Hematopoietic multipotent progenitor cell (in vitro differentiated cells): ENCODE results near the gene PARN. TPM values are rescaled to one million over a fixed set of nuclear protein-coding genes. Genes with fewer than 3 reads are reported as not detected.

Source experiments
- DNase-seq, 3 donors: peaks; one replicate each; pipeline ENCODE4 v3.0.0-alpha.2; 2011 to 2015; ENCODE audit warnings: low read depth in 2 of 3, low spot score in 2 of 3
- total RNA-seq: library from RNA; depleted of rRNA; stranded (reverse); fragments of >200 nt; gene quantifications from one replicate; pipeline ENCODE4 v1.2.3, GENCODE V29; 2012

The PARN gene
- total RNA-seq, 1 donor = 17.8 TPM

DNA sequence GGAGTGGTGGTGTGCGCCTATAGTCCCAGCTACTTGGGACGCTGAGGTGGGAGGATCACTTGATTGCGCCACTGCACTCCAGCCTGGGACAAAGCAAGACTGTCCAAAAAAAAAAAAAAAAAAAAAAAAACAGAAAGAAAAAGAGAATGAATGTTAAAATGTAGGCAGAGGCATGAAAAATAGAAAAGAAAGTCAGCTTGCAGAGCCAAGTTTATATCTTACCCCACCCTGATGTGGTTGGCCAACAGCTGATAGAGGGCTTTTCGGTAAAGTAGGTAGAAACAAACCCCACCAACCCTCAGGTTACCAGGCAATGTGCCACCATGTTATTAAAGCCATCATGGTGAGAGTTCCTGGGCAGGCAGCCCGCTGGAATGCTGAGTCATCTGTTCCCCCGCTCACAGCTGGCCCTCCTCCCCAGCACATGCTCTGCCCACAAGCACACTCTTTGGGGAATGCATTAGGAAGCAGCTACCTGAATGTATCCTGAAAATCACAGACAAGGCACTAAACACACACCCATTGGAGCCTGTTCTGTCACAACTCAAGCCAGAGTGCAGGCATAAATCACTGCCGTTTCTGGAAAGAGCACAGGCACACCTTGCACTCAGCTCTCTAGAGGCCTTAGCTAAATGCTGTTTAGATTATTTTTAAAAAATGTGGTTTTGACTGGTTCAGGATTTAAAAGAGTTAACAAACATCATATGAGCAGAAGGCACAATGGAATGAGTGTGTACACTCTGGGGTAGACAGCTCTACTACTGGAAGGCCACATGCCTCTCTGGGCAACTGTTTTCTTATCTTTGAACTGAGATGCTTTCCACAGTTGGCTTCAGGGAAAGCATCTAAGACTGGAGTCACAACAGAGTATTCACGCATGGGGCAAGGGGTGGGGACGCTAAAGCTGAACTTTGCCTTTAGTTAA lies 128.5 kb downstream of the PARN start:
- DNase-seq = peak in 2 of 3 donors; percentile 57 to 76

DNA sequence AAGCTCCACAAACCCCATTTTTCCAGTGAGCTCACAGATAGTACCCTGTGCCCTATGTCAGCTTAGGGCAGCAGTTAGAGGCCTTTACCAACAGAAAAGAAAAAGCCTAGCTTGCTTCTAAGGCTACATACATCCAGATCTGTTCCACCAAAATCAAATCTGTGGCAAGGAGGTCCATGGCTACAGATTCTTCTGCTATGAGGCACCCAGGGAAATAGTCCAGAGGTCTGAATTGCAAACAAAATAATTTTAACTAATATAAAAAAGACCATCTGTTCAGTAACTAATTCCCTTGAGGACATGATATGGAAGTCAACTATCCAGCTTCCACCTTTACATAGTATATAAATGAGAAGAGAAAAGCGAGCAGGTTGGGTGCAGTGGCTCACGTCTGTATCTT lies 129.3 kb downstream of the PARN start:
- DNase-seq = no peak

DNA sequence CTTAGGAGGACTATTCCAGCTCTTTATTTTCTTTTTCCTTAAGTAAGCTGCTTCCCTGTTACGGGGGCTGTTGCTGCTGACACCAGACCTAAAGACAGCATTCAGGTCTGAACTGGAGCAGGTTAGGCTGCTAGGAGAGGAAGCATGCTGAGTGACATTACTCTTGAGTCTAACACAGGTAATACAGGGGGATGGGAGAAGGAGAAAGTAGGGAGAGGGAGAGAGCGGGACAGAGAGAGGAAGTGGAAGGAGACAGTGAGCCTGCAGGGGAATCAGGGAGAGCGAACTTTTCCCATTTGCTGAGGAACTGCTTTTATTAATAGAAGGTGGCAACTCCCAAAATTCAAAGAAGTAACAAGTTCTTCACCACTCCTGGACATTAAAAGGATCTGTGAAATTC lies 130.9 kb downstream of the PARN start:
- no peak for DNase-seq

- no peak for DNase-seq
These were observed 132.6 kb downstream of the PARN start for GRCh38 chr16:14497245-14498082.

DNA sequence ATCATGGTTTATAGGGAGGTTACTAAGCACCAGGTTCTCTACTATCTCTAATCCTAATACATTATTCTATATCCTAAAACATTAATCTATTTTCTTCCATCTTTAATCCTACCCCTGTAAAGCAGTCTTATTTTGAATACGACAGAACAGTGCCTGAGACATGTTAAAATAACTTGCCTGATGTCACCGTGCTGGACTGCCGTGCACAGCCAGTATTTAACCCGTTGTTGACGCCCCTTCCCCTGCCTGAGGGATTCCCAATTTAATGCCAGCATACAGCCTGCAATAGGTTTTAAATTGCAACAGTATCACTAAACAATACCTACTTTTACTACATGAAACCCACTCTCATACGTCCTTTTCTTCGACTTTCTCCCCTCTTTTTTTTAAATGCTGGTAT lies 133.3 kb downstream of the PARN start:
- DNase-seq = no peak

GRCh38 chr16:14496047-14496770 lies 133.9 kb downstream of the PARN start:
- no peak for DNase-seq

- DNase-seq = no peak
These were observed 134.6 kb downstream of the PARN start for GRCh38 chr16:14495213-14496046.

- DNase-seq = no peak
These were observed 135.6 kb downstream of the PARN start for GRCh38 chr16:14494396-14494966.

- DNase-seq = no peak
These were observed 136.3 kb downstream of the PARN start for GRCh38 chr16:14493791-14494190.

DNA sequence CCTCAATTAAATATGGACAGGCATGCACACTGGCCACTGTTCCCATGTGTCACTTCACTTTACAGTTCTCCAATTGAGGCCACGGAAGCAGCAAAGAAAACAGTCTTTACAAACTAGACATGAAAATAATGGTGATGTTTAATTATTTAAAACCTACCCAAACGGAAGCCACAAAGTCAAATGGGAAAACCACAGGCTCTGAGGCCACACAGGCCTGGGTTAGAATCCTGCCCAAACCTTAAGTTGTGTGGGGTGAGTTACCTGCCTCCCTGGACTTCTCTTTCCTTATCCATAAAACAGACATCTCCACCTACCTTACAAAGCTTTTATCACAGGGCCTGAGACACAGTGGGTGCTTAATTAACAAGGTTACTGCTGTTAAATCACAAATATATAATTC lies 137.4 kb downstream of the PARN start:
- DNase-seq = peak in 1 of 3 donors; percentile 7

DNA sequence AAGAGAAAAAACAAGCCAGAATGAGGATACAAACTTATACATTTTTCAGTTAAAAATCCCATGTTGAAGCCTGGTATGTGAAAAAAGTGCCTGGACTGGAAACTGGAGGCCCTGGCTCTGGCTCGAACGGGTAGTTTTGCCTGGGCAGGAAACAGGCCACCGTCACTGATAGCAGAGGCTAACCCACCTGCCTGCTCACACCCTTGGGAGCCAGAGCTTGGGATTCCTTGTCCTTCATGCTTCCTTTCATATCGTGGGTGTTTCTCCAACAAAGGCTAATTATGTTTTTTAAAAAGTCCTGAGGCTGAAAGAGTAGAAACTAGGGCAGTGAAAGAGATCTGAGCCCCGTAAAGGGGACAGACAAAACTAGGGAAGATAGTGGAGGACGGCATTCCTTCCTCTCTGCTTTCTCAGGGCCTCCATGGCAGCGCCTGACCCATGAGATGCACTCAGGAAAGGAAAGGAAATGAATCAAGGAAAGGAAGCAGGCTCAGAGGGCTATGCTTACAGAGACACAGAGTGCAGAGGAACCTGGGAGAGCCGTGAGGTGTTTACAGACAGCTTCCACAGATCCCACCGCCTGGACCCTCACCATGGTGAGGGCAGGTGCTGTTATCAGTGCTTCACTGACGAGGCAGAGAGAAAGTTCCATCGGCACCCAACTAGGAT lies 138.1 kb downstream of the PARN start:
- DNase-seq = no peak

DNA sequence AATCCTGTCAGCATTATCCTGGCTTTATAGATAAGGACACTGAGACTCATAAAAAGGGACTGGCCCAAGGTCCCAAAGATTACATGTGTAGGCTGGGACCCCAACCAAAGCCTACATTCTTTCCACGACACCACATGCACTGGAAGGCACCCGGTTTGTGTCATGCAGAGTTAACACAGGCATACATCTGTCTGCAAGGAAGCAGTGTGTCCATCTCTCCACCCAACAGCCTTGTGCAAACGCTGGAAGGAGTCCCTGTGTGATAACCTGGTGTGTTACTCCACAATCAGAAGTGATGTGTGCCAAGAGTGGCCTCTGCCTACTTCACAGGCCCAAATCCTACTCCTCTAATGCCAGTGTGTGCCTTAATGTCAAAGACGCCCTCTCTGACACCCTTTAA lies 139.8 kb downstream of the PARN start:
- no peak for DNase-seq

DNA sequence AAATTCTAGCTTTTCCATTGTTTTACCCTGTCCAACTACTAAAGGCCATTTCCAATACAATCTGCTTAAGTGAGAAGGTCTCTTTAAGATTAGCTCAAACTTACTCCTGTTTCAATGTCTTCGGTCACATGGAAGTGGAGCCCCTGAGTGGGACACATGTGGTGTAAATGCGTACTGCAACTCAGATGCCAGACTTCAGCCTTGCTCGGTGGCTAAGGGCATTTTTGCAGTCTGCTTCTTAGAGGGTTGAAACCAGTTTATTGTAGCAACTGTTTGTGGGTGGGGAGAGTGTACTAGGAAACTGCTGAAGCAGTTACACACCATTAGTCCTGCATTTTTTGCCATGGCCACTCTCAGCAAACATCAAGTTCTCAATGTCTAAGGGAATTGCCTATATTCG lies 140.6 kb downstream of the PARN start:
- peak in 2 of 3 donors; percentile 26 to 60 for DNase-seq

DNA sequence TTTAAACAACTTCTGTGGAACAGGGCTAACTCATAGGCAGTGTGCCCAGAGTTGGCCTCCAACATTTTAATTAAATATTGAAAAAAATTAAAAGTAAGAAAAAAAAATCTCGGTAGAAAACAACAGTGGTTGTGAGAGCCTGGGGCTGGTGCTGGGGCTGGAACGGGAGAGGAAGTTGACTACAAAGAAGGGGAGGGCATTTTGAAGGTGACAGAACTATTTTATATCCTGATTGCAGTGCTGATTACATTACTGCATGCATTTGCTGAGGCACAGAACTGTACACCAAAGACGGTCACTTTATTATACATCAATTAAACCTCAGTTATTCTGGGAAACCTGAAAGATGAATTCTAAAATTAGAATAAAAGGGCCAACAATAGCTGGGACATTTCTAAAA lies 142.5 kb downstream of the PARN start:
- DNase-seq = peak in 1 of 3 donors; percentile 34

DNA sequence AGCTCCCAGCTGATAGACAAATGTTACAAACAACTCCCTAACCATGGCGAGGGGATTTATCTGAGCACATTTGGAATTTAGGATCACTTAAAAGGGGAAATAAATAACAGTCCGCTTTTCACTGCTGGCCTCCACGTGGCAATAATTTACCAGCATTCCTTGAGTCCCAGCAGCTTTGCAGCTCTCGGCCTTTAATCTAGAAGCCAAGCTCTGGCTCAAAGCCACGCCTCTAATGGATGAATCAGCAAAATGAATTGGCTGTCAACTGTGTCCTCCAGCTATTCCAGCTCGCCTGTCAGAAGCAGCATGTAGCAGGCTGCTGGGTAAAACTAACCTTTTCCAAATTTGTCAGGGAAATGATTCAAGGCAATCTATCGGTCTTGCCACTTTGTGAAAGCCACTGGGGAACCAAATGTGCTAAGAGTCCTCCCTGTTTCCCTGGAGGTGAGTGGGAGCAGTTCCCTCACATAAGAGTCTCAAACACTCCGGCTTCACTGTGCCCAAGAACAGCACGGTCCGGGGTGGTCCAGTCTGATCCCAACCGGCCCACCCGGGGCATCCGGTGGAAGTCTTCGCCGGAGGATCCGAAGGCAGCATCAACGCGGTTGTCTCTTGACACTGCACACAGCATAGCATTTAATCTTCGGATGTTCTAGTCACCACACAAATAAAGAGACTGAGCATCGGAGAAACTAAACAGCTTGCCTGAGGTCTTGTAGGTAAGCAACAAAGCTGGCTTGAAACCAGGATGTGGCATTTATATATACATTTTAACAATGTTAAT lies 143.3 kb downstream of the PARN start:
- DNase-seq = peak in 2 of 3 donors; percentile 42 to 54

- DNase-seq = no peak
These were observed 144.1 kb downstream of the PARN start for GRCh38 chr16:14485811-14486519.

DNA sequence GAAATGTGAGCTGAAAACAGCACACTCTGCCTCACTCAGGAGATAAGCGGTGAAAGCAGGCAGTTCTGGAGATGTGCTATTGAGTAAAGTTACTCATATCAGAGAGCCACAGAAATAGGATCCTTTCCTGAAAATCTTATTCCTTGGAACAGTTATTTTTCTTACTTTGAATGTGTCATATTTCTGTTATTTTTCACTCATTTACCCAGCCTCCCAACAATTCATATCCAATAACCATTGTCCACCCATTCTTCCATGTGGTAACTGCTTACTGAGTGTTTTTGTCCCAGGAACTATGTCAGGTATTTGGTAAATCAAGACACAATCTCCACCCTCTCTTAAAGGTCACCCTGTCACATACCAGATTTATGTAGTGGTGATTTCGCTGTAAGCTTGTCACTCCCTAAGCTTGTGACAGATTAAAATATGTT lies 144.9 kb downstream of the PARN start:
- DNase-seq = no peak
